NCI-H2196 (cell line): ENCODE measurements around the gene LSM12.
A peak's percentile ranks its signal among the peaks of the same experiment; 100 is the strongest.

ENCODE experiments used
- DNase-seq: peaks from one replicate; lab custom pipeline; 2025; ENCODE audit not compliant: unreplicated experiment; lab: John Stamatoyannopoulos, UW

The LSM12 gene

GRCh38 chr17:44095647-44096496 lies 29.4 kb upstream of the LSM12 start:
- peak; percentile 70 for DNase-seq

GRCh38 chr17:44095388-44095646 lies 28.8 kb upstream of the LSM12 start:
- DNase-seq: no peak

GRCh38 chr17:44094701-44095387 lies 28.4 kb upstream of the LSM12 start:
- no peak for DNase-seq

- DNase-seq: no peak
These were observed 26.9 kb upstream of the LSM12 start for GRCh38 chr17:44093231-44093900.

GRCh38 chr17:44092051-44092450 lies 25.6 kb upstream of the LSM12 start:
- no peak for DNase-seq

- no peak for DNase-seq
These were observed 24.9 kb upstream of the LSM12 start for GRCh38 chr17:44091200-44091997.

- no peak for DNase-seq
These were observed 21.8 kb upstream of the LSM12 start for GRCh38 chr17:44088254-44088653.

GRCh38 chr17:44087319-44087718 lies 20.8 kb upstream of the LSM12 start:
- no peak for DNase-seq

- peak; percentile 51 for DNase-seq
These were observed 20.2 kb upstream of the LSM12 start for GRCh38 chr17:44086364-44087311.

GRCh38 chr17:44085908-44086307 lies 19.4 kb upstream of the LSM12 start:
- no peak for DNase-seq

GRCh38 chr17:44084921-44085320 lies 18.4 kb upstream of the LSM12 start:
- DNase-seq: no peak

- peak; percentile 56 for DNase-seq
These were observed 17.7 kb upstream of the LSM12 start for GRCh38 chr17:44084131-44084538.

GRCh38 chr17:44083250-44083849 lies 16.9 kb upstream of the LSM12 start:
- peak; percentile 53 for DNase-seq

- no peak for DNase-seq
These were observed 15.9 kb upstream of the LSM12 start for GRCh38 chr17:44082256-44082927.

GRCh38 chr17:44081681-44082080 lies 15.2 kb upstream of the LSM12 start:
- no peak for DNase-seq

- no peak for DNase-seq
These were observed 13.7 kb upstream of the LSM12 start for GRCh38 chr17:44079877-44080821.

- DNase-seq: no peak
These were observed 11.9 kb upstream of the LSM12 start for GRCh38 chr17:44078412-44078811.

GRCh38 chr17:44077595-44077909 lies 11.1 kb upstream of the LSM12 start:
- no peak for DNase-seq
